ENCODE measurements around the gene LY86. TPM values are rescaled to one million over a fixed set of nuclear protein-coding genes. Genes with fewer than 3 reads are reported as not detected.

The LY86 gene
- polyA plus RNA-seq, 1 donor = 1.4 TPM

- no peak for DNase-seq (ENCODE audit: low read depth)
Observed at GRCh38 chr6:6622501-6622900, 34.0 kb downstream of the LY86 start.

GRCh38 chr6:6623553-6623952 lies 35.0 kb downstream of the LY86 start:
- no peak for DNase-seq (ENCODE audit: low read depth)

- no peak for DNase-seq (ENCODE audit: low read depth)
Observed at GRCh38 chr6:6624269-6624990, 35.9 kb downstream of the LY86 start.

- no peak for DNase-seq (ENCODE audit: low read depth)
Observed at GRCh38 chr6:6626187-6626586, 37.7 kb downstream of the LY86 start.

GRCh38 chr6:6629402-6629801 lies 40.9 kb downstream of the LY86 start:
- no peak for DNase-seq (ENCODE audit: low read depth)

DNA sequence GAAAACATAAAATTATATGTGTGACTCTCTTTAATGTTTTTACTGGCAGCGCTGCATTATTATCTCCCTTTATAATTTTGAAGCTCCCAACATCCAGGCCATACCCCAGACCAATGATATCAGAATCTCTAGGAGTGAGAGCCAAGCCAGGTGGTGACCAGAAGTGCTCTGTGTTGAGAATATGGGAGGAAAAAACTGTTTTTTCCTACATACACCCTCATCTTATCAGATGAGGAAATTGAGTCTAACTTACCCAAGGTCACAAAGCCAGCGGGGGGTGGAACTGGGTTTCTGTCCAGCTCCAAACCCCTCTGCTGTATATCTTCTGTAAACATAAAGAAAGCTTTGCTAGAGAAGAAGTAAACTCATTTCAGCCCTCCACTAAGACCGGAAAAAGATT lies 42.5 kb downstream of the LY86 start:
- no peak for DNase-seq (ENCODE audit: low read depth)

- no peak for DNase-seq (ENCODE audit: low read depth)
Observed at GRCh38 chr6:6631534-6632276, 43.2 kb downstream of the LY86 start.

DNA sequence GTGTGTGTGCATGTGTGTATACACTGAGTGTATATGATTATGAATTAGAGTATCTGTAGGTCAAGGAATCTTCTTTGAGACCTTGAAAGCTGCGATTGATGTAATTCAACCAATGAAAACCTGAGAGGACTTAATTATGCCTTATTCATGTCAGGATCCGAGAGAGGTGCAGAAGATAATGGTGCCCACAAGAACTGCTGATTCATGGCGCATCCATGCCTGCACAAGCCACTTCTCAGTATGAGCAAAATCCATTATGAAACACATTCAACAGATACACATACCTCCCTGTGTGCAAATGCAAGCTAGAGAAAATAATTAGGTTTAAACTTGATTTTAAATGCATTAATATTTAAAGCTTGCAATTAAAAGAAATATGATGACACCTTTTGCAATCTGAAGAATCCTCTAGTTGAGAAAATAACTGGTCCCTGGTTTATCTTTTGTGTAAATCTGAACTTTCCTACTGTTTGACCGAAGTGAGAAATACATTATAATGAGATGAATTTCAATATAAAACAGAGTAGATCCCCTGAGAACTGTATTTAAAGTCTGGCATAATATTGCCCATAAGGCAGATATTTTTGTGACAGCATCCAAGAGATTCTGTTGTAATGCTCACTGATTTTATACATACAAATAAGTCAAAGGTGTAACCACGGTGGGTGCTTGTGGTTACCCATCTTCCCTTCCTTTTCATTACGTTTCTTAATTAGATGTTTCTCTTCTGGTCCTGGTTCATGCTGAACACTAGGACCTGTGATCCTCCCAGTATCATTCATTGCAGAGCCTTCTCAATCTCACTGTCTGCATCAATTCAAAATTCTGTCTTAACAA lies 45.6 kb downstream of the LY86 start:
- DNase-seq (ENCODE audit: low read depth) = no peak

- no peak for DNase-seq (ENCODE audit: low read depth)
Observed at GRCh38 chr6:6634735-6635075, 46.2 kb downstream of the LY86 start.

GRCh38 chr6:6635291-6635690 lies 46.8 kb downstream of the LY86 start:
- no peak for DNase-seq (ENCODE audit: low read depth)

DNA sequence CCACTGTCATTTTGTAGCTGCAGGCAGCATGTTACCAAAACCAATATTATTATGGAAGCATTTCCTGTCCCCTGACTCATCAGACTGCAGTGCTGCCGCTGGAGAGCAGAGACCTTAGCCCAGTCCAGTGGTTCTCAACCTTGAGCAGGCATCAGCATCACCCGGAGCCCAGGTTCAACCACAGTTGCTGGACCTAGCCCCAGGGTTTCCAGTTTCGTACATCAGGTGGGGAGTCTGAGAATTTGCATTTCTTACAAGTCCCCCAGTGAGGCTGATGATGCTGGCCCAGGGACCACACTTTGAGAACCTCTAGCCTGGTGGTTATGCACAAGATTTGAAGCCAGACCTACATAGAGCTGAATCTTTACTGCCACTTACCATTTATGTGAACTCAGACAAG lies 47.3 kb downstream of the LY86 start:
- no peak for DNase-seq (ENCODE audit: low read depth)

DNA sequence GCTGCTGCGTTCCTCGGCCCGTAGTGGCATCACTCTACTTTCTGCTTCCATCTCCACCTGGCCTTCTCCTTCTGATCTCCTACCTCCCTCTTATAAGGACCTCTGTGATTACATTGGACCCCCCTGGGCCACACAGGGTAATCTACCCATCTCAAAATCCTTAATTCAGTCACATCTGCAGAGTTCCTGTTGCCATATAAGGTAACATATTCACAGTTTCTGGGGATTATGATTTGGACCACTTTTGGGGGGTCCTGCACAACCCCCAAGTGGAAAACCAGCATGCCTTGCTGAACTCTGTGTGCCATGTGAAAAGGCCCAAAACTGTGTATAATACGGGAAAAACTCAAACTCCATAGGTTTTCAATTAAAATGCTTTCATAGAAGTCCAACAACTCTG lies 51.1 kb downstream of the LY86 start:
- DNase-seq (ENCODE audit: low read depth) = no peak

DNA sequence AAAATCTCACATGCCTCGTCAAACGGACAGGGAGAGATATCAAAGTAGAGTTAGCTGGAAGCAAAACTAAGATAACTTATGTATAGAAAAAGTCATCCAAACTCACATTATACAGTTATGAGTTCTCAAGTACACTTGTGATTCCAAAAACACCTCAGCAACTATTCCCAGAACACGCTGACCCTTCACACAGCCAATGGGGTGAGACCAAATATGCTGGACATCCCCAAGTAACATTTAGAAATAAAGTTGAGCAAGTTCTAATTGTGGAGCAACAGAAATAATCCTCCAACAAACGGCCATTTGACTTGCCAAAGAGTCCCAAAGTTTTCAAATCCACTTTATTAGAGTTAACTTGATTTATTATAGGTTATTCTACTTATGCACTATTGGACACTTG lies 52.4 kb downstream of the LY86 start:
- DNase-seq (ENCODE audit: low read depth) = no peak

GRCh38 chr6:6643398-6643797 lies 54.9 kb downstream of the LY86 start:
- DNase-seq (ENCODE audit: low read depth) = no peak

GRCh38 chr6:6645261-6645917 lies 56.9 kb downstream of the LY86 start:
- DNase-seq (ENCODE audit: low read depth) = no peak

GRCh38 chr6:6646384-6646783 lies 57.9 kb downstream of the LY86 start:
- no peak for DNase-seq (ENCODE audit: low read depth)

GRCh38 chr6:6646859-6647258 lies 58.3 kb downstream of the LY86 start:
- DNase-seq (ENCODE audit: low read depth) = no peak

DNA sequence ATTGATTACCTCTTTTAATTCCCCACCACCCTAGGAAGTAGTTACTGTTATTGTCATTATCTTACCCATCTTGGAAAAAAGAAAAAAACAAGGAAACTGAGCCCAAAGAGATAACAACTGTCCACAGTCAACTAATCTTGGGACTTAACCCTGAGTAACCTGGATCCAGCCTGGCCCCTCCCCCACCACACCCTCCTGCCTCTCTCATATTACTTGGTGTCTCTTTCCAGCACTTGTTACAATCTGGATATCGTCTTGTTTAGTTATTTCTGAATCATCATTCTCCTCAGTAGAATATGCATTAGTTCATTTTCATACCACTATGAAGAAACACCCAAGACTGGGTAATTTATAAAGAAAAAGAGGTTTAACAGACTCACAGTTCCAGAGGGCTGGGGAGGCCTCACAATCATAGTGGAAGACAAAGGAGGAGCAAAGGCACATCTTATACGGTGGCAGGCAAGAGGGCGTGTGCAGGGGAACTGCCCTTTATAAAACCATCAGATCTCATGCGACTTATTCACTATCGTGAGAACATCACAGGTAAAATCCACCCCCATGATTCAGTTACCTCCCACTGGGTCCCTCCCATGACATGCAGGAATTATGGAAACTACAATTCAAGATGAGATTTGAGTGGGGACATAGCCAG lies 60.3 kb downstream of the LY86 start:
- DNase-seq (ENCODE audit: low read depth) = no peak

DNA sequence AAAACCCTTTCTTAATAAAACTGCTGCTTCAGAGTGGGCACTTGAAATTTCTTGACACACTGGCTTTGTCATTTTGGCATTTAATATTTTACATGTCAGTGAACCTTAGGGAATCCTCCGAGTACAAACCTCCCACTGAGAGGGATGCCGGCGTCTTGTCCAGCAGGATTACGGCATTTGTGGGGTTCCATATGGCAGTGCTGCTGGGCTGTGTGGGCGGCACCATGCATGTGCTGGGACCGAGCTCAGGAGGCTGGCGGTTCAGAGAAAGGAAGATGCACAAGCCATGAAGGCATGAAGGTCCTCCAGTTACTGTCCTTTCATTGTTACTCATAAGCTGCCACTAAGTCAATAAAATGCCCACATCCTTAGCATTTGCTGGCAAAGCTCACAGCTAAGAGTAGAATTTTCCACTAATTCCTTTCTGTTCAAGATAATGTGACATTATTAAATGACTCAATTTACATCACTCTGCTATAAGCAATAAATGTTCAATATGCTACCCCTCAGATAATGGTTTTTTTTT lies 61.4 kb downstream of the LY86 start:
- DNase-seq (ENCODE audit: low read depth) = no peak

DNA sequence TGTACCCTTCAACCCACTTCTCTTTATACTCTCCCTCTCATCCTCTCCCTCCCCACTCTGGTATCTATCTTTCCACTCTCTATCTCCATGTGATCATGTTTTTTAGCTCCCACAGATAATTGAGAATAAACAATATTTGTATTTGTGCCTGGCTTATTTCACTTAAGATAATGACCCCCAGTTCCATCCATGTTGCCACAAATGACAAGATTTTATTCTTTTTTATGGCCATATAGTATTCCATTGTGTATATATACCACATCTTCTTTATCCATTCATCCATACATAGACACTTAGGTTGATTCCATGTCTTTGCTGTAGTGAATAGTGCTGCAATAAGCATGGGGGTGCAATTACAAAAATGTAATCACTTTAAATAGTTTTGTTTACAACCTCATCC lies 62.3 kb downstream of the LY86 start:
- no peak for DNase-seq (ENCODE audit: low read depth)

DNA sequence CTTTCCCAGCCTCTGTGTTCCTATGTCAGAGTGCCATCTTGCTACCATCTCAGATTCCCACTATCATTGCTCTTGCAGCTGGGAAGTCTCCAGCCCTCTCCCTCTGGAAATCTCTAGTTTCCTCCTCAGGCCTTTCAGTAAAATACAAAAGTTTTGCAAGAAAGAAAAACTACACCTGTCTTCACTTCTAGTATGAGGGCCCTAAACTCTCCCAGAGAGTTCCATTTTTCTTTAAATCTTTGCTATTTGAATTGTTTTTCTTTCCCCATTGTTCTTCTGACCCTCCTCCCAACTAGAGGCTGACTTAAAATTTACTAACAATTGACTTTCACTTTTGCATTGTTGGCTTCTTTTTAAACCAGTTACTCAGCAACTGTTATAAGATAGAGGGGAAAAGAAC lies 62.8 kb downstream of the LY86 start:
- no peak for DNase-seq (ENCODE audit: low read depth)

Measured in forelimb muscle (tissue), 1 donor.